ENCODE measurements around the gene ELAVL1.

The ELAVL1 gene

GRCh38 chr19:7910321-7911161 lies 94.9 kb downstream of the ELAVL1 start:
- DNase-seq (ENCODE audit: low spot score) = no peak

- DNase-seq (ENCODE audit: low spot score) = no peak
Measured at GRCh38 chr19:7909471-7910067, 95.9 kb downstream of the ELAVL1 start.

GRCh38 chr19:7908742-7909461 lies 96.5 kb downstream of the ELAVL1 start:
- DNase-seq (ENCODE audit: low spot score) = no peak

Data from globus pallidus (tissue), 1 donor.